Activated T-helper 1 cell treated with Interleukin-2 at 50 U/mL for 16 hours (primary cell): ENCODE results near the gene MIPOL1.
"Not testable (repeated sequence)": the region's sequence is repeated elsewhere in the genome, so short reads cannot be mapped to it uniquely, and the experiment has no call there.

Experiments used
- DNase-seq: peaks from one replicate; pipeline ENCODE4 v3.0.0-alpha.2; 2020; ENCODE audit warnings: low read depth

MIPOL1 gene

DNA sequence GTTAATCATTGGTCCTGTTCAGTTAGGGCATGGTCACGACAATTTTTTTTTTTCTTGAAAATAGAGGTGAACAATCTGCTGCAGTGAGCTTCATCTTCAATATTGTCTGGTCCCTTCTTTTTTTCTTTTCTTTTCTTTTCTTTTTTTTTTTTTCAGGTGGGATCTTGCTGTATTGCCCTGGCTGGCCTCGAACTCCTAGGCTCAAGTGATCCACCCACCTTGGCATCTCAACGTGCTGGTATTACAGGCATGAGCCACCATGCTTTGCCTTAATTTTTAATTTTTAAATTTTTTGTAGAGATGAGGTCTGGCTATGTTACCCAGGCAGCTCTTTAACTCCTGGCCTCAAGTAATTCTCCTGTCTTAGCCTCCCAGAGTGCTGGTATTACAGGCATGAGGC lies 36.5 kb downstream of the MIPOL1 start:
- no peak for DNase-seq

DNA sequence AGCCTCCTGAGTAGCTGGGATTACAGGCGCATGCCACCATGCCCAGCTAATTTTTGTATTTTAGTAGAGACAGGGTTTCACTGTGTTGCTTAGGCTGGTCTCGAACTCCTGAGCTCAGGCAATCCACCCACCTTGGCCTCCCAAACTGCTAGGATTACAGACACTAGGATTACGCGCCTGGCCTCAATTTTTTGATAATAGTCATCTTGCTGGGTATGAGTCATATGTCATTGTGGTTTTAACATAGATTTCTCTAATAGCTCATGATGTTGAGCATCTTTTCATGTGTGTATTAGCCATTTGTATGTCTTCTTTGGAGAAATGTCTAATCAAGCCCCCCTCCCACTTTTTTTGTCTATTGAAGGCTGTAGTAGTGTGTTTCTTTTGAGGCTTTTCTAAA lies 38.3 kb downstream of the MIPOL1 start:
- DNase-seq, result not testable (repeated sequence)

DNA sequence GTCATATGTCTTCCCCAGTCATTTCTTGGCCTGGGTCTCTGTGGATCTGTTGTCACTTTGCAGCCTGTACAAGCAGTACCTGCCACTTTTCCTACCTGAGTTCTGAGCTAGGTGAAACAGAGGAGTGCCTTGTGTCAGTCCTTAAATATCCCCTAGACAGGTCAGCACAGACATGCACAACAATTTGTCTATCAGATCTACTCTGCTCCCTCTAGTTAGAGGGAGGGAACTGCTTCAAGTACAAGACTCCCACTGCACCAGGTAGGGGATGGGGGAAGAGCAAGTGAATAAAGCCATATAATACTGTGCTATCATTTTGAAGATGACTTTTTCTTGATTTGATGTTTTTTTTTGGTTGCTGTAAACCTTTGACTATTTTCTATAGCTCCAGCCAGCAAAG lies 39.4 kb downstream of the MIPOL1 start:
- no peak for DNase-seq

DNA sequence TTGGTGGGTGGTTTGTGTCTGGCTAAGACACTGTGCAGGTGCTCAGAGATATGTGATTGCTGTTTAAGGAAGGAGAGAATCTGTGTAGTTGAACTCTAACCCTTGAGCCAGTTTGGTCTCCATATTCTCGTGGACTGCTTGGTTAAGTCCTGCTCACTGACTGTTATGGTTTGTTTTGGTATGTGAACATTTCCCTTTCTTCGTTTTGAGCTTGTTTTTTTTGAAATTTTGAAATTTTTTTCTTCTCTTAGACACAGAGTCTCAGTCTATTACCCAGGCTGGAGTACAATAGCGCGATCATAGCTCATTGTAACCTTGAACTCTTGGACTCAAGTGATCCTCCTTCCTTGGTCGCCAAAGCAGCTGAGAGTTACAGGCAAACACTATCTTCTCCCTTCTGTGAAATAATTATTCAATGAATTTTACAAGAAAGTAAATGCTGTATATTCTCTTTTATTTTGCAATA lies 40.0 kb downstream of the MIPOL1 start:
- no peak for DNase-seq

DNA sequence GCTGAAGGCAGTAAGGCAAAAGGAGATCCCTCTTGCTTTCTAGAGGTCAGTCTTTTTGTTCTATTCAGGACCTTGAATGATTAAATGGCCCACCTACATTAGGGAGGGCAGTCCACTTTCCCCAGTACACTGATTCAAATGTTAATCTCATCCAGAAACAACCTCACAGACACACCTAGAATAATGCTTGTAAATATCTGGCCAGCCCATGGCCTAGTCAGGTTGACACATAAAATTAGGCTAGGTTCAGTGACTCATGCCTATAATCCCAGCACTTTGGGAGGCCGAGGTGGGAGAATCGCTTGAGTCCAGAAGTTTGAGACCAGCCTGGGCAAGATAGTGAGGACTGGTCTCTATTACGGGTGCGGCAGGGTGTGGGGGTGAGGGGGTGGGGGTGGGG lies 43.5 kb downstream of the MIPOL1 start:
- no peak for DNase-seq

DNA sequence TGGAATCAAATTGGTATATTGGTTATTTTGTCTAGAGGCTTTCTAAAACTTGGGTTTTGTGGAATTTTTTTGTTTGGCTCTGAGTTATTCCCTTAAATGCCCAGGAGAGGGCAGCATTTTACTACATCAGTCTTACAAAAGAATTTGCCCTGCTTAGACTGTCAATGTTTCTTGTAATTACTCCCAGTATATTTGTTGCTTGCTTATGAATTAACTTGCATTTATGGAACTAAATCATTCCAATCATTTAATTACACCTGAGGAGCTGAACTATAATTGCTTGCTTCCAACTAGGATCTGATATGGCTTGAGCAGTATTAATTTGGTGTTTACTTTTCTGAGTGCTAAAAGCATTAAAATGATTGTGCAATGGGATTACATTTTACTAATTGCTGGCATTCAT lies 48.7 kb downstream of the MIPOL1 start:
- DNase-seq, result no peak

DNA sequence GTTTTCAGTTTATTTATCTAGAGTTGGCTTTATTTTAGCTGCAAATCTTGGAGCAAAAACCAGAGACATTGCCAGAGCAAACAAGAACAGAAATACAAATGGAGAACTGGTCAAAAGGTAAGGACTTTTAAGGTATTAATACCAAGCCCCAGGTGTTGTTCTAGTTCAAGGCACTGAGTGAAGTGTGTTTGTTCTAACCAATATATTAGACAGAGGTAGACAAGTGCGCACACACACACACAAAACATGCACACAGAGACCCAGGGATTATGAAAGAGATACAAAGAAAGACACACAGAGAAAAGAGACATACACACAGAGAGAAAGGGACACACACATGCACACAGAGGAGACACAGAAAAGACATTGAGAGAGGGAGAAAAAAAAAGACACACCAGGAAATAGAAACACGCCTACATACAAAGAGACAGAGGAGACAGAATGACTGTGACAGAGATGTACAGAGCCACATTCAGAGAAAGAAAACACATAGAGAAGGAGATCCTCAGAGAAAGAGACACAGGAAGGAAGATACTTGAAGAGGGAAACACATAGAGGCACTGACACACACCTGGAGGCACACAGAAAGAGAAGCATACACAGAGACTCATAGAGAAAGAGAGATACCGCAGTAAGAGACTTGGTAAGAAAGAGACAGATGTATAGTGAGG lies 50.2 kb downstream of the MIPOL1 start:
- DNase-seq, result no peak

DNA sequence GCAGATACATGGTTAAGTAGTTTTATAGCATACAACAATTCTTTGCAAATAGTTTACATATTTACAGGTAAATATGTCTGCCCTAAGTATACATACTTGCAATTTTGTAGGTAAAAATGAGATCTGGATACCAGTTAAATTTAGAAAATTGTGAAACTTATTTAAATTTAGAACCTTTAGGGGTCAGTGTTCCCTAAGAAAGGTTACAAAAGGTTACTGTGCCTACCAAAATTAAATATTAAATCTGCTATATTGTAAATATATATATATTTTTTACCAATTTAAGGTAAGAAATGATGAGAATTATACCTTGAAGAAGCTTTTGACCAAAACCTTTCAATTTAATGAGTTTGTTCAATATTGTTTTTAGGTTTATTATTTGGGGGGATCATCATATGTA lies 54.0 kb downstream of the MIPOL1 start:
- no peak for DNase-seq

DNA sequence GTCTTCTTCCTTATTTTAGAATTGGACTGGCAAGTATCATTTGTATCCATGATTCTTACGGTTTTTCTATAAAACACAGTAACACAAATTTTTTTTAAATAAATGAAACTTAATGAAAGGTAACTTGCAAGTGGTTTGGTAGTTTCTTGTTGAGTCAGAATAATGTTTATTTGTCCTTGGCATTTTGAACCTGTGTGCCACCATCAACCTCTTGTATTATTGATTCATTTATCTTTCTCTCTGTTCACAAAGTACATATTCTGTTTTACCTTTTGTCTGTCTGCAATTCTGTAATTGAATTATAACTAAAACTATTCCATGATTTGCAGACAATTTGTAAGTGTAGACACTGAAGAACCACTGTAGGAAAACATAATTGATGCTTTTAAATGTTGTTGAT lies 54.7 kb downstream of the MIPOL1 start:
- no peak for DNase-seq

DNA sequence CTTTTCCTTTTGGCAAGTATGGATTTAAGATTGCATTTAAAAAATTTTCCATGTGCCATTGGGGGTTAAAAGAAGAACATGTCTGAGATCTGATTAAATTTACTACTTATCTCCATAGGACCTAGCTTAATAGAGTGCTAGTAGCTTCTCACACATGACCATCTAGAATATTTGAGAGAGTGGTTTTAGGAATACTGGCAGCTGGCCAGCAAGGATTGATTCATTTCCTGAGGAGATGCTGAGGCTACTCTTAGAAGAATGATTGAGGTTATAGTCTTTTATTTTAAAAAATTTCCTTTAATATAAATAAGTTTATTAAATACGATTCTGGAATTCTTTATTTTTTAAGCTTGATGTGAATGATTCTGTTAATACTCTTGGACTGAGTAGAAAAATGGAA lies 56.2 kb downstream of the MIPOL1 start:
- DNase-seq, result no peak

DNA sequence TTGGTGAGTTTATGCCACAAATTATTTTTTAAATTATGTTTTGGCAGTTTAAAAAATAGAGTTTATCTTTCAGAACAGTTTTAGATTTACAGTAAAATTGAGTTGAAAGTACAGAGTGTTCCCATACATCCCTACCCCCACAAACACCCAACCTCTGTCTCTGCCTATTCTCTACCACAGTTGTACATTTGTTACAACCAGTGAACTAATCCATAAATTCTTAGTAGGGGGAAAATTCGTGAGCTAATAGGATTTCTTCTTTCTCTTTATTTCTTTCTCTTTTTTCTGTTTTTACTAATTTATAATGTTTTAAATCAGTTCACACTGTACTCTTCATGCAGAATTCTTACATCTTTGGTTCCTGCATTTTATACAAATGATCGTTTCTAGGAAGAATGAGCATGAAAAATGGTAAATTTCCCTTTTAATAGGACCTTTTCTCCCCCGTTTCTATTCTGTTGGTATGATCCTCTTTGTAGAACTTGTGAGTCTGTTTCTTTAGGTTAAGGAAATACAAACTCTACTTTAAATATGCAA lies 56.7 kb downstream of the MIPOL1 start:
- DNase-seq, result no peak

DNA sequence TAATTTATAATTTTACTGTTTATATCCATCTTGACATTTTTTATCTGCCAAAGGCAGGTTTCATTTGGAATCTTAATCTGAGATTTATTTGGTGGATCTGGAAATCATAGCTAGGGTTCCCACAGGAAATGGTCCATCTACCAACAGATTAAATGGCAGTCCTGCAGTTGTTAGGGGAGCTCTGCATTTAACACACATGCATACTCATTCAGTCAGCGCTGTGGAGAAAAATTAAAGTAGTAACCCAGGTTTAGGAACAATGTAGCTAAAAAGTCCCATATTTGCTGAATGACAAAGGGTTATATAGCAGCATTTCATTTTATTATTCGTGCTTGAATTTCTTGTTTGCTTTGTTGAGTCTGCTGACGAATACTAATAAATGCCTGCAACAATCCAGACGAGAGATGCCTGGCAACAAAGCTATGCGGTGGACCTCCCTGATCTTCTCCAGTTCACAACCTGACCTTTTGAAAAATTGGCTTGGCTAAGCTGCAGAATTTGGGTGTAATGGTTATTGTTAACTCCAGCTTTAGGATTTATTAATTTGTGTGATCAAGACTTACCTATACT lies 59.8 kb downstream of the MIPOL1 start:
- DNase-seq, result no peak

DNA sequence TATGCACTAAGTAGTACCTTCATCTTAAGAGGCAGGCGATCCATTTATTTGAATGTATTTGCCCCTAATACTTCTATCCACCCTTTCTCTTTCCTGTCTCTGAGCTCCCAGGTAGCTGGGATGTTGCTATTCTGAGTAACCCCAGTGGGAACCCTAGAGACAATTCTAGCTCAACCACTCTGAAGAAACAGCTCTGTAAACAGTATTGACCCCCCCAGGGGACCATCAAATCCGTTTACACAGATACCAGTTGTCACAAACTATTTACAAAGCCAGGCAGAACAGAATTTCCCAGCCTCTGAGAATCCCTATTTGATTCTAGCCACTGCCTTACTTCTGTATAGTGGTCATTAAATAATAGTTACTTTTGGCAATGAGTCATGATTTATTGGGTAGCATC lies 64.9 kb downstream of the MIPOL1 start:
- no peak for DNase-seq

DNA sequence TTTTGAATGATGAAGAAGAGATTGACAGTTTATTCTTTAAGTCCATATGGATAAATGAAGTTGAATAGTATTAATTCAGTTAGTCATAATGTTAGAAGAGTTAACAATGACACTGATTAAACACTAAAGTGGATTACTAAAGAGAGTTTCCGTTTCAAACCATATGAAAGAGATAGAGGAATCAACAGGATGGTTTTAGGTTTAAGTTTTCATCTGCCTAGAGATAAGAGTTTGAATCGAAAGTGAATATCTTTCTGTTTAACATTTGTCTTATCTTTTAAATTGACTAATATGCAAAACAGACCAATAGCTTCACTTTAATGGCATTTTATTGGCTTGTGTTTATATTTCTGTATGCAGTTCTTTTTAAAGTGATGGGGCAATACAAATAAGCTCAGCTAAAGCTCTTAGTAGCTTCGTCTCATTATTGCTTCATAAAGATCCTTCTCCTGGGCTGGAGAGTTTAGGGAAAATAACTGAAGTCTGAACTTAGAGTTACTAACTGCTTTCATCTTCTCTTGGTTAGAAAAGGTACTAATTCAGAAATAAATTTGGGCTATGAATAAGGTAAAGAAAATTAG lies 66.0 kb downstream of the MIPOL1 start:
- no peak for DNase-seq

DNA sequence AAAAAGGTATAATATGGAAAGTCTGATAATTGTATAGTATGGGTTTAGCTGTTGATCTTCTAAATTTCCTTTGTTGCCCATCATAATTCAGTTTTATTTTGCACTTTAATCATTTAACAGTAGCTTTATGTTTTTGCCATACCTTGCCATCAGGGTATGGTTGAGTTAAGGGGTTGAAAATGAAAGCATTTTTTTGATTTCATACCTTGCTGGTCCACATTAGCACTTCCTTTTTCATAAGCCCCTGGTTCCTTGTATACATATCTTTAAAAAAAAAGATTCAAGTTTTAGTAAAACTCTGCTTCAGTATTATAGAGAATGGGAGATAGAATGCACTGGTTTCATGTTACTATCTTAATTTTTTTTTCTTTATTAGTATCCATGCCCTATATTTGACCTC lies 71.1 kb downstream of the MIPOL1 start:
- DNase-seq, result no peak

DNA sequence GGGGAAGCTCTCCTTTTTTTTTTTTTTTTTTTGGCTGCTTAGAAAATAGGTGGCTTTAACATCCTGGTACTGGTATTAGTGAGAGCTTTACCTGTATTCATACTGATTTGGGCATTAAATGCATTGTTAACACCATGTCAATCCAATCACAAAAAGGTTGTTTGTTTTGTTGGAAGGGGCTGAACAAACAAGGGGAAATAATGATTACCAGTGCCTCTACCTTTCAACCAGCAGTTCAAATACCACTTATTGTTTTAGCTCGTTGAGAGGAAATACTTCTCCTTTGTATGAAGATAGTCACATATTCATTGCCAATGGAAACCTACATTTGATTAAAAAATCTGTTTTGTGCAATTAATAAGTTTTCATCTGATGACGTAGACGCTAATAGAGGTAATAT lies 72.9 kb downstream of the MIPOL1 start:
- DNase-seq, result no peak

DNA sequence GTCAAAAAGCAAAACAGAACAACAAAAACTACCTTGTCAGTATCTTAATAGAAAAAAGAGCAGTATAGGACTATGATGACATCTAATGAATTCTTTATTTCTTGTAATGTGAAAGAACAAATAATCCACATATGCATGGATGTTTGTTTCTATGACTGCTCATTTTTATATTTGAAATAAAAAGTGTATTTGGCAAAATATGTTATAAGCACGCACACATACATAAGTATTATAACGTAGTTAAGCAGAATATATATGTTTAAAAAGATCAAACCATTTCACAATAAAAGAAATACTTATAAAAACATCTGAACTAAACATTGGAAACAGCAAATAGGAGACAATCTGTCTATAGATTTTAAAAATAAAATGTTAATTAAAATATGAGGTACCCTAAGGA lies 74.8 kb downstream of the MIPOL1 start:
- no peak for DNase-seq

DNA sequence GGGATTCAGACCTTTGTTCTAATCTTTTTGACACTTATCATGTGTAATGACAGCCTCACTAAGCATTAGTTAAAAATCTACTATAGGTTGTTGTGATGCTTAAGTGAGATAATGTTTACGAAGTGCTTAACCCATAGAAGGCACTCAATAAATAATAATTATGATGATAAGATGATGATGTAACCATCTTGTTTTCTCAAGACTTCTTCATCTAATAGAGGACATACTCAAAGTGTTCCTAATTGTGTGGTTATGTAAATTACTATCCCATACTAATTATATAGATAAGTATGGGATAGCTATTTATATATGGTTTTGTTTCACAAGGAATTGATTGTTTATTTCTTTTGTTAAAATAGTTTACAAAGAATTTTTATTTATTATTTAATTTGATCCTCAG lies 76.9 kb downstream of the MIPOL1 start:
- no peak for DNase-seq

DNA sequence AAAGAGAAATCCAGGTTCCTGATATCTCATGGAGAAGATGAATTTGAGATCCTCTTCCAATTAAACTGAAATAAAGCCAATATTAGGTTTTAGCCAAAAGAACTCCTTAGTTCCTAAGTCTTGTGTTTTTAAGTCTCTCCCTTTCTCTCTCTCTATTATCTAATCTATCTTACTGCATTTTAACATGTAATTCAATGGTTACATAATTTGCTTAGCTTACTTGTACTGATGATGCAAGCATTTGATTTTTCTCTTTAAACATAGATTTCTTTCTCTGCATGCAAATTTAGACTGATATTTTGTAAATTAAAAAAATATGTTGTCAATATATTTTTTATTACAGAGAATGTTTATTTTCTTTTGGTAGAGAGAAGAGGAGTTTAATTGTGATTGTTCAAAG lies 78.2 kb downstream of the MIPOL1 start:
- no peak for DNase-seq

DNA sequence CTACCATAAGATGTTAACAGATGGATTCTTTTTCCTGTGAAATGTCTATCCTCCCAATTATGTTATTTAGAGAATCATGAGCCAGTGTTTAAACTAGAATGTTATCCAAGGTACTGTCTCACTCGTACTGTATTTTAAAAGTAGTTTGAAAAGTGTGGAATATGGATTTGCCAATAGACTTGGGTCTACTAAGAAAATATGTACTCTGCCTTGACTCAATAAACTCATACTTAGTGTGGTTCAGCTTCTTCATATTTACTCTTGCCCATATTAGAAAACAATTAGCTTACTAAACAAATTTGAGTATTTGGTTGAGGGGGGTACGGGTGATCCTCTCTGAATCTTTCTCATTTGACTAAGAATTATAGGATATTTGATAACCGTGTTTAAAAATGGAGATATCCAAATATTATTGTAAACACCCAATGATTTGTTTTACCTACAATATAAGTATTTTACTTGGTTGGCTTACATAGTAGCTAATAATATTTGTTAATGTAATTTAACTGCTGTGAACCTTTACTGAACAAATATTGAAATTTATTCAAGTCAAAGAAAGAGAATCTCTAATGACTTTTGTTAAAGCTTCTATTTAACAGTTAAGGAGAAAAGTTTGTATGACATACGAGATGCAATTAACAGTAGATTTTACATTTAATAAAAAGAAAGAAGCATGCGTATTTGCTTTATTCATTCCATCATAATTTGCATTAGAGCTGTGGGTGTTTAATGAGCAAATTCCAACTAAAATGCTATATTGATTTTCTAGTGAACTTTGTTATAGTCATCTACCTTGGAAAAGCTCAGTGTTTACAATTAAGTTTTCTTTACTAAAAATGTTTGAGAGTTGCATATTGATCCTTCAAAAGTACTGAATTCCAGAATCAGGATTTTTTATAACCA lies 81.2 kb downstream of the MIPOL1 start:
- DNase-seq, result no peak

DNA sequence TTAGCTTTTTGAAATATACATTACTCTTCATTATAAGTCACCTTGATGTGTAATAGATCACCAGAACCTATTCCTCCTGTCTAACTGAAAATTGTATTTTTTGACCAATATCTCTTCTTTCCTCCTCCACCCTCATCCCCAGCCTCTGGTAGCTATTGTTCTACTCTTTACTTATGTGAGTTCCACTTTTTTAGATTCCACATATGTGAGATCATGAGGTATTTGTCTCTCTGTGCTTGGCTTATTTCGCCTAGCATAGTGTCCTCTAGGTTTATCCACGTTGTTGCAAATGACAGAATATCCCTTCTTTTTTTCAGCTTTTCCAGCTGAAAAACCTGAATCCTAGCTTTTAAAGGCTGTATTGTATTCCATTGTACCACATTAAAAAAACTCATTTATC lies 82.1 kb downstream of the MIPOL1 start:
- DNase-seq, result no peak

DNA sequence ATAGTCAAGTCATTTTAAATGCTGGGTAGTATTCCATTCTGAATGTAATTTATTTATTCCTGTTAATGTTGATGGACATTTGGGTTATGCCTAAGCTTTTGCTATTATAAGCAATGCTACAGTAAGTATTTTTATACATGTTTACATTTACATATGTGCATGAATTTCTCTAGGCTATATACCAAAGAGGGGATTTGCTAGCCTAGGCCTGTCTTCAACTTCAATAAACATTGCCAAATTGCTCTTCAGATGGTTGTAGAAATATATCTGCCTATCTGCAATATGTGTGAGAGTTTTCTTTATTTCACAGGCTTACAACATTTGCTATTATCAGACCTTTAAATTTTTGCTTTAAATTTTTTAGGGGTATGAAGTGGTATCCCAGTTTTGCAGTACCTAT lies 87.0 kb downstream of the MIPOL1 start:
- no peak for DNase-seq

DNA sequence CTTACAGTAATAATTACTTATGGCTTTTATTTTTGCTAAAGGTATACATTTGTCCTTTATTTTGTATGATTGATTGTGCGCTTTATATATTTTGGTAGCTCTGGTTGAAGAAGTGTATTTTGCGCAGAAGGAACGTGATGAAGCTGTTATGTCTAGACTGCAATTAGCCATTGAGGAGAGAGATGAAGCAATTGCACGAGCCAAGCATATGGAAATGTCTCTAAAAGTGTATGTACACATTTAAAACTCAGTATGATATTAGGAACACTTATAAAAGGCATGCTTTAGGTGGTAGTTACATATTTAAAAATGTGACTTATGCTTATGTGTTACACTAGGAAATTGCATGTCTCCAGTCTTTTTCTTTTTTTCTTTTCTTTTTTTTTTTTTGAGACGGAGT lies 87.5 kb downstream of the MIPOL1 start:
- DNase-seq, result no peak
